ENCODE results near the gene DHFR.

Gene DHFR

GRCh38 chr5:80609692-80610091 is 45.1 kb downstream of the DHFR start:
- ATAC-seq = no peak
- TF ChIP-seq BACH2 (CRISPR knock-in tag; IDR thresholded peaks at IDR 0.05; ENCODE audit: borderline replicate concordance) = no peak
- TF ChIP-seq ZNF565 (CRISPR knock-in tag; conservative IDR thresholded peaks at IDR 0.05; ENCODE audit: low read depth) = no peak
- TF ChIP-seq POU6F1 (CRISPR knock-in tag; IDR thresholded peaks at IDR 0.05; ENCODE audit: borderline replicate concordance, low read depth) = no peak
- TF ChIP-seq ISL1 (CRISPR knock-in tag; IDR thresholded peaks at IDR 0.05) = no peak
- no peak for TF ChIP-seq ZC3H10 (CRISPR knock-in tag; IDR thresholded peaks at IDR 0.05)
- TF ChIP-seq GLIS3 (CRISPR knock-in tag; IDR thresholded peaks at IDR 0.05) = no peak
- no peak for TF ChIP-seq ARNTL (CRISPR knock-in tag; IDR thresholded peaks at IDR 0.05; ENCODE audit: borderline replicate concordance, low read depth)
- no peak for TF ChIP-seq ESRRG (CRISPR knock-in tag; IDR thresholded peaks at IDR 0.05)
- TF ChIP-seq OSR1 (CRISPR knock-in tag; IDR thresholded peaks at IDR 0.05) = no peak
- no peak for TF ChIP-seq PPARA (CRISPR knock-in tag; IDR thresholded peaks at IDR 0.05; ENCODE audit: borderline replicate concordance)
- no peak for TF ChIP-seq SNAI2 (CRISPR knock-in tag; IDR thresholded peaks at IDR 0.05)
- TF ChIP-seq ZNF8 (CRISPR knock-in tag; IDR thresholded peaks at IDR 0.05) = no peak
- no peak for TF ChIP-seq CSRNP3 (CRISPR knock-in tag; IDR thresholded peaks at IDR 0.05)
- TF ChIP-seq TSHZ2 (CRISPR knock-in tag; IDR thresholded peaks at IDR 0.05) = no peak
- no peak for TF ChIP-seq TCF4 (CRISPR knock-in tag; IDR thresholded peaks at IDR 0.05; ENCODE audit: borderline replicate concordance)
- no peak for TF ChIP-seq RARB (CRISPR knock-in tag; IDR thresholded peaks at IDR 0.05)
- no peak for TF ChIP-seq PATZ1 (CRISPR knock-in tag; IDR thresholded peaks at IDR 0.05; ENCODE audit: borderline replicate concordance)
- no peak for TF ChIP-seq CREB5 (CRISPR knock-in tag; IDR thresholded peaks at IDR 0.05; ENCODE audit: low read depth)
- no peak for TF ChIP-seq CSDC2 (CRISPR knock-in tag; IDR thresholded peaks at IDR 0.05)
- no peak for TF ChIP-seq ZFP30 (CRISPR knock-in tag; IDR thresholded peaks at IDR 0.05)

GRCh38 chr5:80608731-80609130 is 46.1 kb downstream of the DHFR start:
- no peak for ATAC-seq
- no peak for TF ChIP-seq ZNF565 (CRISPR knock-in tag; conservative IDR thresholded peaks at IDR 0.05; ENCODE audit: low read depth)
- no peak for TF ChIP-seq ZC3H10 (CRISPR knock-in tag; IDR thresholded peaks at IDR 0.05)
- TF ChIP-seq SNAI2 (CRISPR knock-in tag; IDR thresholded peaks at IDR 0.05) = no peak
- TF ChIP-seq CREB5 (CRISPR knock-in tag; IDR thresholded peaks at IDR 0.05; ENCODE audit: low read depth) = no peak
- TF ChIP-seq CSDC2 (CRISPR knock-in tag; IDR thresholded peaks at IDR 0.05) = no peak
- TF ChIP-seq TCF4 (CRISPR knock-in tag; IDR thresholded peaks at IDR 0.05; ENCODE audit: borderline replicate concordance) = no peak
- TF ChIP-seq GLIS3 (CRISPR knock-in tag; IDR thresholded peaks at IDR 0.05) = no peak
